NCI-H2171 treated with DMSO at 0.1 percent for 48 hours (cell line): ENCODE results near the gene PPP6R1.
"Not testable (repeated sequence)": the region's sequence is repeated elsewhere in the genome, so short reads cannot be mapped to it uniquely, and the experiment has no call there.

ENCODE experiments used
- DNase-seq: peaks from one replicate; lab custom pipeline; 2025; lab: John Stamatoyannopoulos, UW

PPP6R1 gene

DNA sequence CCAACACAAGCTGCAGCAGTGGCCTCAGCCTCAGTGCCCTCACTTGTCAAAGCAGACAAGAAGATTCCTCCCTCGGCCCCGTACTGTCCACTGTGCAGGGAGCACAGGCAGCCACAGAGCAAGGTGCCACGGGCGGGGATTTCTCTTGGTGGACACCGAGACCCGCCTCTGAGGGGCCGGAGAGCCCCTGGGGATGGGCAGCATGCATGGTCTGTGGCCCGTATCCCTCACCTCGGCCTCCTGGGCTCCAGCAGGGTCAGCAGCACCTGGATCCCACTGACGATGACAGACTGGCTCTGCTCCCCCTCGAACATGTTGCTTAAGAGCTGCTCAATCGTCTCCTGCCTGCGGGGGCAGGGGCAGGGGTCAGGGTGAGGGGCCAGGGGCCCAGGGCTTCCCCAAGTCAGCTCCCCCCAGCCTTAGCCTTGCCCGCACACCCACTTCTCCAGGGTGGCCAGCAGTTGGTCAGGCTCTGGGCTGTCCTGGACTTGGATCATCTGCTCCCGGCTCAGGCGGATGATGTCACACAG, 16.8 kb downstream of the PPP6R1 start:
- DNase-seq, result no peak

DNA sequence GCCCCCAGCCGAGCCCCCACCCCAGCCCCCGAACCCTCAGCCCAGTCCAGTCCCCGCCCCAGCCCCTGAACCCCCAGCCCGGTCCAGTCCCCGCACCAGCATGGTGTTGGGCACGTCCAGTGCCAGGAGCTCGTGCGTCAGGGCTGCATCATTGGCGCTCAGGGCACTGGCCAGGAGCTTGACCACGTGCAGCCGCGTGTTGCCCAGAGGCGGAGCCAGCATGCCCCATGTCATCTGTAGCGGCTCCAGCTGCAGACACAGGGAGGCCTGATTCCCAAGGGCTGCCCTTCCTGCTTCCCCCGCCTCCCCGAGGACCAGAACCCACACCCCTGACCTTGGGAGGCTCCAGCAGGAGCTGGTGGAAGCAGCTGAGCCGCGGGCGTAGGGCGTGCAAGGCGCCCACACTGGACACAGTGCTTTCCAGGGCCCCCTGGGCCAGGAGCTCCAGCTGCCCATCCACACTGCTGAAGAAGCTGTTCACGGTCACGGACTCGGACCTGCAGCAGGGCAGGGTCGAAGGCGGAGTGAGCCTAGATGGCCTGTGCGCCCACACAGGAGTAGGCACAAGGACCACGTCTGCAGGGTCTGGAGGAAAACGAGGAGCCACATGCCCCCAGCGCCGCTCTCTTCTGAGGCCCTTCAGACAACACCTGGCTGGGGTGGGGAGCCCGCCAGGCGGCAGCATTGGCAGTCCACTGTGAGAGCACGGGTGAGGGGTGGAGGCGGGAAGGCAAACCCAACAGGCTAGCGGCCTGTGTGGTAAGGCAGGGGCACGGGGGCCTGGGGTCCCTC, 17.5 kb downstream of the PPP6R1 start:
- DNase-seq, result no peak

DNA sequence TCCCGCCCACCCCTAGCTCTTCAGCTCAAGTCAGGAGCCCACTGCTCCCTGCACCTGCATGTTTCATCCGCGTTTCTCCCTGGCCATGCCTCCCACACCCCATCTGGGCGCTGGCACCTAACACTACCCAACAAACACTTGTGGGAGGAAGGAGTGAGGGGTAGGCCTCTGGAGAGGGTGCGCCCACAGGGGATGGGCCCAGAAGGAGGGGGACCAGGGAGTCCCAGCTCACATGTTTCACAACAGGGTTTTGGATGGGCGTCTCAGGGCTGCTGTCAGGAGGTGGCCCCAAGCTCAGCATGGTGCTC, 18.1 kb downstream of the PPP6R1 start:
- DNase-seq, result no peak

DNA sequence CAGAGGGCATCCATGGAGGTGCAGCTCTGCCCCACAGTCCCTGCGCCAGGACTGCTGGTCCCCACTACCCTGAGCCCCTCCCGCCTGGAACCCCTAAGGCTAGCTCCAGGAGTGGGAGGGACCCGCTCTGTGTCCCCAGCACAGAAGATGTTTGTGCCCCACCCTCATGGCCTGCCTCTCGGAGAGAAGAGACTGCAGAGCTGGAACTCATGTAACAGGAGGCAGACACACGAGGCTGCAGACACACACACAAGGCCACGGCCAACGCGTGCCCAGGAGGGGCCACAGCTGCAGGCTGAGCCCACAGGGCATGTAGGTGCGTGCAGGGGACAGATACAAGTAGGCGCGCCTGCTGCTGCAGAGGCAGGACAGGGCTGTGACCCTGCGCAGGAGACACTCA, 19.8 kb downstream of the PPP6R1 start:
- DNase-seq, result no peak

DNA sequence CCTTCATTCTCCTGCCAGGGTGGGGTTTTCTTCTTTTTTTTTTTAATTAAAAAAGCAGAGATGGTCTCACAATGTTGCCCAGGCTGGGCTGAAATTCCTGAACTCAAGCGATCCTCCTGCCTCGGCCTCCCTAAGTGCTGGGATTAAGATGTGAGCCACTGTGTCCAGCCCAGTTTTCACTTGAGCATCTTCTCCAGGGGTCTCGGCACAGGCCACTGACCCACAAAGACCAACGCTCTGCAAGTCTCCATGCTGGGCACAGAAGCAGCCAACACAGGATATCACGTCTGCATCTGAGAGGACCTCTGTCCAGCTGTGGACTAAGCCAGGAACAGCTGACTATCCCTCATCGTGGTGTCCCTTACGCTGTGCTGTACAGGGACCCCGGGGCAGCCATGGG, 20.8 kb downstream of the PPP6R1 start:
- DNase-seq, result no peak

DNA sequence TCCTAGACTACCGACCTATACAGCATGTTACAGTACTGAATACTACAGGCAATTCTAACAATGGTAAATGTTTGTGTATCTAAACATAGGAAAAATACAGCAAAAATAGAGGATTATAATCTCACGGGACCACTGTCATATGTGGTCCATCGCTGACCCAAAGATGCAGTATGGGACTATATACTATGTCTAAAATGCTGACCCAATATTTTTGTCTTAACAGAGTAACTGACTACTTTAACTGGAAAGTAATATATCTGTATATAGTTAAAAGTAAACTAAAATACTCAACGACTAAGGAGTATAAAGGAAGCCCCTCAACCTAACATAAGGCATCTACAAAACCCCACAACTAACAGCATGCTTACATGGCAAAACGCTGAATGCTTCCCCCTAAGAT, 25.8 kb downstream of the PPP6R1 start:
- no peak for DNase-seq

DNA sequence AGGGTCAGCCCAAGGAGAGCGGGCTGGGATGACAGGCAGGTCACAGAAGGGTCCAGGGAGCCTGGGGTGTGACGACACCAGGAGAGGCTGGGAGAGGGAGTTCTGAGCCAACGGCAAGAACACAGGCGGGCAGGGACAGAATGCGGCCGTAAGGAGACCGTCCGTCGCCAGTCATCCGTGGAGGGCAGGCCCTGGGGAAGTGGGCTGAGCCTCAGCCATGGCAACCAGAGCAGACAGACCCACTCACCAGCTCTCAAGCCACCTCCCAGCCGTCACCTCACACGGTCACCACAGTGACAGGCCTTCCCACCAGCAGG, 26.6 kb downstream of the PPP6R1 start:
- DNase-seq, result no peak

DNA sequence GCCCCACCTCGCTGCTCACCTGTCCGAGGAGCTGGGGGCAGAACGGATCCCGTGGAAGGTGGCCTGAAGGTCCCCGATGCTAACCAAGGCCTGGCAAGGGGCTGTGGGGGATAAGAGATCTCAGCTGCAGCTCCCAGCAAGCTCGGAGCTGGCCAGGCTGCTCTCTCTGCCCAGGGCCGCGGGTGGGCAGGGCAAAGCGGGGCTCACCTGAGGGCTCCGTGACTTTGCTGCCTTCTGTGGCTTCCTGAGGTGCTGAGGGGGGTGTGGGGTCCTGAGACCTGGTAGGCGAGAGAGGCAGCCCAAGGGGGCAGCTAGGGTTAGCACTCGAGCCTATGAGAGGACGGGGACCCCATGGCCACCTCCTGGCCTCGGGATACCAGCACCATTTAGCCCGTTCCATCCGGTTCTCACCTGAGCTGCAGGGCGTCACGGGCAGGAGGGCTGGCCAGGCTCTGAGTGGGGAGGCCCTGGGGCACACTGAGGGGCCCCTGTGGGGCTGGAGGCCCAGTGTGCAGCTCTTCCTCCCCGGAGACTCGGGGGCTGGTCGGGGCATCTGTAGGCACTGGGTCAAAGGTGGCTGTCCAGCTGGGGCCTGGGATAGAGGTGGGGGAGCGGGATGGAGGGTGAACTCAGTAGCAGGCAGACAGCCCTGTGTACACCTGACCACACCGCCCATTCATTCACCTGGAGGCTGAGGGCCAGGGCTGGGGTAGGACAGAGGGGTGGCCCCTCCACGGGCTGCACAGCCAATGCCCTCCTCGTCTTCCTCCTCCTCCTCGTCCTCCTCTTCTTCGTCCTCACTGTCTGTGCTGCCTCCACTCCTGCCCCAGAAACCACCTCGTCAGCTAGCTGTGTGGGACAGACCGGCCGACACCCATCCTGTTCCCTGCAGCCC, 27.2 kb downstream of the PPP6R1 start:
- no peak for DNase-seq

DNA sequence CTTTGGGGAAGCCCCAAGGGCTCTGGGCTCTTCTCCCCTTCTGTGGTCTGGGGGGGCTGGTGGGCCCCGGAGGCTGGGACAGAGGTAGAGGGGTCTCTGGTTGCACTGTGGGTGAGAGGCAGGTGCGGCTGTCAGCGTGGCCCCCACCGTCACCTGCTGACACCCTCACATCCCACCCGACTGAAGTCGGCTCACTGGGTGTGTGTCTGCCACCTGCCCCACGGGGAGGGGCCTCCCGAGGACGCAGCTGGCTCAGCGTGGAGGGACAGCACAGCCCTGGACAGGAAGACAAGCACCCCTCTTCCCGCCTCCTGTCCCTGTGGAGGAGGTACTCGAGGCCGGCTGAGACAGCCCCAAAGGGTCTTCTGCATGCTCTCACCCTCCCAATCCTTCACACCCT, 28.0 kb downstream of the PPP6R1 start:
- no peak for DNase-seq

DNA sequence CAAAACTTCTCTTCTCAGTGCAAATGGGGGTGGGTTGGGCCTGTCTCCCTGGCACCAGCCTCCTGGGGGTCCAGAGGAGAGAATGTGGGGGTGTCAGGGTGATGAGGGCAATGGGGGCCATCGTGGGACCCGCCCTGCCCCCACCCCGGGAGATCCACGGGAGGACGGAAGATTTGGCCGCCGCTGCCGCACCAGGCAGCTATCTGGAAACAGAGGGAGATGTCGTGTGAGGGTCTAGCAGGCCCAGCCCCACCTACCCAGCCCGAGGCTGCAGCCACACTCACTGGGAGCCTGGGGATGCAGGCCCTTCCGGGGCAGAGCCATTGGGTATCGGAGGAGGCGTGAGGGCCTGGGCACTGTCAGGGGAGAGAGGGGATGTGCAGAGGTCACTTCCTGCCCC, 28.5 kb downstream of the PPP6R1 start:
- no peak for DNase-seq

DNA sequence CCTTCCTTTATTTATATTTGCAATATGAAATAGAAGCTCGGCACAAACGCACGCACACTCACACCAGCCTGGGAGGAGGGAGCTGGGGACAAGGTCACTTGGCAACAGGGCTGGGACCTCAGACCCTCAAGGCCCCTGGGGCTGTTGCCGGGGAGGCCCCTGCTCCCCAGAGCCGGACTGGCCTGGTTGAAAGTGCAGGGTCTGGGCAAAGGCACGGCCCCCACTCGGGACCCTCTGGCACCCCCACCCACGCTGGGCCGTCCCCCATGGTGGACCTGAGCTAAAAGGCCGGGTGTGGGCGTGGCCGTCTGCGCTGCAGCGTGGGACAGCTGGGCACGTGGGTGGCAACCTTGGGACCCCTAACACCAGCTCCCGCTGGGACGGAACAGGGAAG, 29.0 kb downstream of the PPP6R1 start:
- no peak for DNase-seq

DNA sequence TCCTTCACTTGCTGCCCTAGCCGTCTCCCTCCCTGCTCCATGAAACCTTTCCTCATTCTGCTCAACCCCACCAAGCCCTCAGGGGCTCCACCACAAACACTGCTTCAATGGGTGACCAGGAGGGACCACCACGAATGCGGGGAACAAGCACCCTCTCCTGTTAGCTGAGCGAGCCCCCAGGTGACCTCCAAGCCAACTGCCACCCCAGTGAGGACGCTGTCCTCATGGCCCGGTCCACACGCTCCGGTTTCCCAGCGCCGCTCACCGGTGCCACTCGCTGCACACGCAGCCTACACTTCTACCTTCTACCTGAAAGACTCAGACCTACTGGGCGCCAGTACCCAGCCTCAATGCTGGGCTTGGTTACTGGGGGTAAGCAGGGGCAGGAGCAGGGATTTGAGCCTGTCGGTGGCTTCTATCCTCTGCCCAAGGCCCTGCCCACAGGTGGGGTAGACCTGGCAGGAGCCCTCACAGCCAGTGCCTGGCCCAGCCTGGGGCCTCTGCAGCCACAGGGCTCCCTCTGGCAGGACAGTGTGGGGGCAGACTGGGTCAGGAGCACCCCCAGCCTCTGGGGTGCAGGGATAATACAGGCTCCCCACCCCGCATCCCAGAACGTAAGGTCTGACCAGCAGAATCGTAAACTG, 29.6 kb downstream of the PPP6R1 start:
- DNase-seq, result no peak

DNA sequence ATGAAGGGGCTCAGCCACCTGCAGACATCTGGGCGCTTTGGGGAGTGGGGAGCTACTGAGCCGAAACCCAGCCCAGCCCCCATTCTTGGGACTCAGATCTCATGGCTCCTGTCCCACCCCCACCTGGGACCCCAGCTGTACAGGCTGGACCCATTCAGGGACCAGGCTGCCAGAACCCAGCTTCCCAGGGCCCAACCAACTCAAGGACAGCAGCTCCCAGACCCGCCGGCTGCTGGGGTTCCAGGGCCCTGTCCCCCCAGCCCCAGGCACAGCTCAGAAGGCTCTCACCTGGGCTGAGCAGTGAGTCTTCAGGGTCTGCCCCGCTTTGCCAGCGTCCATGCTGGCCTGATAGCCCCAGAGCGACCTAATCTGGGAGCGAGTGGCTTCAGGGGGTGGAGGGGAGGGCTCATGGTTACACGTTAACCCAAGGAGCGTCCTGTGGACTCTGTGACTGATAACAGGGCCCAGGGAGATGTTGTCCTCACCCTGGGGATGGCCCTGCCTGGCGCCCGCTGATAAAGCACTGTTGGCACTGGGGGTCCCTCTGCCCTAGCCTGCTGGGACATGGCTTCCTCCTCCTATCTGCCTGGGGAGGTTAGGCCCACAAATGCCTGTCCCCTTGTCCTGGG, 30.3 kb downstream of the PPP6R1 start, which contains the start of gene TMEM86B:
TSS of gene TMEM86B (minus strand) at position 361 of the 629 bp plus-strand sequence. CDS start at position 339, 22 bp downstream.
- no peak for DNase-seq

DNA sequence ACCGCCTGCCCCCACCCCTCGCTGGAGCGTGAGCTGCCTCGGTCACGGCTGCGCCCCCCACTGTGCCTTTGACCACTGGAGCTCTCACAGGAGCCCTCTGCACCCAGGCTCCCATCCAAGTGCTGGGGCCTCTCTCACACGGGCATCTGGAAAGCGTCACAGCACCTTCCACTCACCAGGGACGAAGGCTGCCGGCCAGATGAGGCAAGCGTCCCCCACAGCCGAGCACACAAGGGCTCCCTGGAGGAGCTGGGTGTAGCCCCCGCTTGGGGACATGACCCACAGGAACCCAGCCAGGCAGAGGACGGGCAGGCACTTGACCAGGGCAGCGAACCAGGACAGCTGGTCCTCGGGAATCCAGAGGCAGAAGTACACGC, 30.8 kb downstream of the PPP6R1 start:
- no peak for DNase-seq

DNA sequence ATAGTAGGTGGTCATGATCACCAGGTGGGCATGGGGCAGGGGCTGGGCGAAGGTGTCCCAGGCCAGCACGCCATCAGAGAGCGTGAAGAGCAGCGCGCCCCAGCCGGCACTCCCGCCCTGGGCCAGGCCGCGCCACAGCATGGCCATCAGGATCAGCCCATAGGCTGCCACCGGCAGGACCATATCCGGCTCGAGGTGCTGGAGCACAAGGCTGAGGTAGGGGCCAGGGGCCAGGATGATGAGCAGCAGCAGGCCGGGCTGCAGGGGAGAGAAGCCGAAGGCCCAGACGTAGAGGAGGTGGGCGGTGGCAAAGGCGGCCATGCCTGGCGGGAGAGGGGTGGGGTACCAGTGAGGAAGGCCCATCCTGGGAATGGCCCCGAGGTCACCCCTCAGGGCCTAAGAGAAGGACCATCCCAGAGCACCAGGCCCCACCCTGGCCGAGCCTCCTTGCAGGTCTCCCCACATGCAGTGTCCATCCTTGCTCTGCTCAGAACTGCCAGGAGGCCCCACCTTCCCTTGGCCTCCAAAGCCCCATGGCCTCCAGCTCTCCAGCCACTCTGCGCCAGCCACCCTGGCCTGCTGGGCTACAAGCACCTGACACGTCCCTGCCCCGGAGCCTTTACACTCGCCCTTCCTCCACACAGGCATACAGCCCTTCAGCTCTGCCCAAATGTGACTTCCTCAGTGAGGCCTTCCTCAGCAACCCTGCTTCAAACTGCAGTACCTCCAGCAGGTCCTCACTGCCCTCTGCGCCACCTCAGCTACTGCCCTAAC, 31.4 kb downstream of the PPP6R1 start:
- no peak for DNase-seq

DNA sequence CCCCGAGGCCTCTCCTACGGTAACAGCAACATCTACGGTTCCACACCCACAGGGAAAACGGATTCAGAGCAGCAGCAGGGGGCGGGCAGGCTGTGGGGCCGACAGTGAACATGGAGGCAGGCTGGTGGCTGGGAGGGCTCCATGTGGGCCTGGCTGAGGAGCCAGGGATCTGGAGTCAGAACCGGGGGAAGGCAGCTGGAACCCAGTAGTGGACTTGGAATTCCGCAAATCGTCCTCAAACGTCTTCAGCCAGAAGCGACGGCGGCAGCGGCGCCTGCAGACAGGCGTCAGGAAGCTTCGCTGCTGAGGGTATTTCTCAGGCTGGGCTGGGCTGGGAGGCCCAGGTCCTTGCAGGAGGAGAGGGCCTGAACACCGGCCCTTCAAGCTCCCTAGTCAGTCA, 32.0 kb downstream of the PPP6R1 start:
- no peak for DNase-seq

DNA sequence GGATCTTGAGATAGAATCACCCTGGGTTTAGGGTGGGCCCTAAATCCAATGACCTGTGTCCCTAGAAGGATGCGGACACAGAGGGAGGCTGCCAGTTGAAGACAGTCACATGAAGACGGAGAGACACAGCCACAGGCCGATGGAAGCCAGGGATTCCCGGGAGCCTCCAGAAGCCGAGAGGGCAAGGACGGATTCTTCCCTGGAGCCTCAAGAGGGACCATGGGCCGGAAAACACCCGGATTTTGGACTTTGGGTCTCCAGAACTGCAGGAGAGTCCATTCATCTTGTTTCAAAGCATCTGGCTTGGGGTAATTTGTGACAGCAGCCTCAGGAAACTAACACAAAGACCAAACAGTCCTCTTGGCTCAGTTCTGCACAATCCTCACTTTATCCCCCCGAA, 32.5 kb downstream of the PPP6R1 start:
- no peak for DNase-seq

DNA sequence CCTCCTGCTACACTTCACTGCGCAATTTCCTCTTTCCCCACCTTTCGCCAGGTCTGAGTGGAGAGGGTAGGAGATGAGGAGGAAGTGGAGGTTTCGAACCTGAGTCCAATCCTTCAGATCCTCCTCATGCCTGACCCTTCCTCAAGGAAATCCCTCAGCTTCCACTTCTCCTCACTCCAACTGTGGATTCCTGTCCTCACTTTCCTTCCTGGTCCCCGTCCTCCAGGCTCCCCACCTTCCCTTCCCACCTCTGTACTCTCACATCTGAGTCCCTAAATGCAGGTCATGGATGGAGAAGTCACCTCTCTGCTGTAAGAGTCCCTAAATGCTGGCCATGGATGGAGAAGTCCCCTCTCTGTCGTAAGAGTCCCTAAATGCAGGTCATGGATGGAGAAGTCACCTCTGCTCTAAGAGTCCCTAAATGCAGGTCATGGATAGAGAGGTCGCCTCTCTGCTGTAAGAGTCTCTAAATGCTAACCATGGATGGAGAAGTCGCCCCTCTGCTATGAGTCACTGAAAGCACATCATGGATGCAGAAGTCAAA, 33.3 kb downstream of the PPP6R1 start:
- DNase-seq, result no peak

DNA sequence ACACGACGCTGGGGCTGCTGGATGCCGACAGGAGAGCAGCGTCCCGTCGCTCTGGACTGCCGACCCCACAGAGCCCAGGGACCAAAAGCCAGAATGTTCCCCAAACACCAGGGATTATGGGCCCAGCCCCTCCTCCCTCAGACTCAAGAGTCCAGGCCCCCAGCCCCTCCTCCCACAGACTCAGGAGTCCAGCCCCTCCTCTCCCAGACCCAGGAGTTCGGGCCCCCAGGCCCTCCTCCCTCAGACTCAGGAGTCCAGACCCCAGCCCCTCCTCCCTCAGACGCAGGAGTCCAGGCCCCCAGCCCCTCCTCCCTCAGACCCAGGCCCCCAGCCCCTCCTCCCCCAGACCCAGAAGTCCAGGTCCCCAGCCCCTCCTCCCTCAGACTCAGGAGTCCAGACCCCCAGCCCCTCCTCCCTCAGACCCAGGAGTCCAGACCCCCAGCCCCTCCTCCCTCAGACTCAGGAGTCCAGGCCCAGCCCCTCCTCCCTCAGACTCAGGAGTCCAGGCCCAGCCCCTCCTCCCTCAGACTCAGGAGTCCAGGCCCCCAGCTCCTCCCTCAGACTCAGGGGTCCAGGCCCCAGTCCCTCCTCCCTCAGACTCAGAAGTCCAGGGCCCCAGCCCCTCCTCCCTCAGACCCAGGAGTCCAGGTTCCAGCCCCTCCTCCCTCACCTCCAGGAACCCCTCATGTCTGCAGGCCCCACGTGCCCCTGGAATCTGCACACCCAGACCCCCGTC, 34.0 kb downstream of the PPP6R1 start:
- DNase-seq, result not testable (repeated sequence)

DNA sequence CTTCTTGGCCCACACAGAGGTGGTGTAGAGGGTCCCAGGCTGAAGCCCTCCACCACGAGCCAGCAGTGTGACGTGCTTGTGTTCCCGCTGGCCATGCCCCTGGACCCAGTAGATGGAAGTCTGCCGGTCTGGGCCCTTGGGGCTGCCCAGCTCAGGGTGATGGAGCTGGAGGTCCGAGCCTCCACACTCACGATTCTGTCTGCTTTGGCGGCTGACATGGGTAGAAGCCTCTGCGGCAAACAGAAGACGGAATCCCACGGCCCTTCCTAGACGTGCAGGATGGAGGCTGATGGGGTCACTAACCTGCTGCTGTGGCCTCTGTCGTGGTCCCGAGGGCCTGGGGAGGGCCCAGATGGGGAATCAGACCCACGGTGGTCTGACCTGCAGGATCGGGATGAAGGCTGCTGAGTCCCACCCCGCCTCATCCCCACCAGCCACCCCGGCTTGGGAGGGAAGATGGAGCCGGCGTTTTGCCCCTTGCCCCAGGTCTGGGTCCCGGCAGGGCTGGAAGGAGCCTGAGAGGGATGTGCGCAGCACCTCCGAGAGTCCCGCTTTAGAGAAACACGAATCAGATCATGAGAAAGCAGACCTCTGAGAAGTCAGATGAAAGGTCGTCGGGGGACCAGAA, 34.7 kb downstream of the PPP6R1 start:
- DNase-seq, result no peak
